ENCODE measurements around the gene AFAP1L1. TPM values are rescaled to one million over a fixed set of nuclear protein-coding genes. Genes with fewer than 3 reads are reported as not detected.

Gene AFAP1L1
- total and polyA plus RNA-seq, 2 of the 13 experiments (the other 11 are each of a cell fraction or from before 2014, with no cell fraction given), result 0.38 to 1.0 TPM

DNA sequence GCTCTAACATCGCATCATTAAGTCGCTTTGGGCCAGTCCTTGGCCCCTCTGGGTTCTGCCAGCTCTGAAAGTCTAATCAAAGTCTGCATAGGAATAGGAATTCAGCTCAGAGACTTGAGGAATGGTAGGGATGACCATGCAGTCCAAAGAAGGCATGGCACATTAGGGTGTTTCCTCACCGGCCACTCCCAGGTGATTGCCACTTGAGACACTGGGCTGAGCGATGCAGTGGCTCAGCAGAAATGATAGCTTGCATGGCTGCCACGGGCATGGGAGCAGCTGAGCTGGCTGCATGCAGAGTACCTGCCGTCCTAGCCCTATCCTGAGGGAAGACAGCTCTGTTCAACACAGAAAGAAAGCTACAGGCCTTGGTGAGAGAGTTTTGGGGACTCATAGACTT lies 28.8 kb downstream of the AFAP1L1 start (continued):
- TF ChIP-seq, protein P1, sequence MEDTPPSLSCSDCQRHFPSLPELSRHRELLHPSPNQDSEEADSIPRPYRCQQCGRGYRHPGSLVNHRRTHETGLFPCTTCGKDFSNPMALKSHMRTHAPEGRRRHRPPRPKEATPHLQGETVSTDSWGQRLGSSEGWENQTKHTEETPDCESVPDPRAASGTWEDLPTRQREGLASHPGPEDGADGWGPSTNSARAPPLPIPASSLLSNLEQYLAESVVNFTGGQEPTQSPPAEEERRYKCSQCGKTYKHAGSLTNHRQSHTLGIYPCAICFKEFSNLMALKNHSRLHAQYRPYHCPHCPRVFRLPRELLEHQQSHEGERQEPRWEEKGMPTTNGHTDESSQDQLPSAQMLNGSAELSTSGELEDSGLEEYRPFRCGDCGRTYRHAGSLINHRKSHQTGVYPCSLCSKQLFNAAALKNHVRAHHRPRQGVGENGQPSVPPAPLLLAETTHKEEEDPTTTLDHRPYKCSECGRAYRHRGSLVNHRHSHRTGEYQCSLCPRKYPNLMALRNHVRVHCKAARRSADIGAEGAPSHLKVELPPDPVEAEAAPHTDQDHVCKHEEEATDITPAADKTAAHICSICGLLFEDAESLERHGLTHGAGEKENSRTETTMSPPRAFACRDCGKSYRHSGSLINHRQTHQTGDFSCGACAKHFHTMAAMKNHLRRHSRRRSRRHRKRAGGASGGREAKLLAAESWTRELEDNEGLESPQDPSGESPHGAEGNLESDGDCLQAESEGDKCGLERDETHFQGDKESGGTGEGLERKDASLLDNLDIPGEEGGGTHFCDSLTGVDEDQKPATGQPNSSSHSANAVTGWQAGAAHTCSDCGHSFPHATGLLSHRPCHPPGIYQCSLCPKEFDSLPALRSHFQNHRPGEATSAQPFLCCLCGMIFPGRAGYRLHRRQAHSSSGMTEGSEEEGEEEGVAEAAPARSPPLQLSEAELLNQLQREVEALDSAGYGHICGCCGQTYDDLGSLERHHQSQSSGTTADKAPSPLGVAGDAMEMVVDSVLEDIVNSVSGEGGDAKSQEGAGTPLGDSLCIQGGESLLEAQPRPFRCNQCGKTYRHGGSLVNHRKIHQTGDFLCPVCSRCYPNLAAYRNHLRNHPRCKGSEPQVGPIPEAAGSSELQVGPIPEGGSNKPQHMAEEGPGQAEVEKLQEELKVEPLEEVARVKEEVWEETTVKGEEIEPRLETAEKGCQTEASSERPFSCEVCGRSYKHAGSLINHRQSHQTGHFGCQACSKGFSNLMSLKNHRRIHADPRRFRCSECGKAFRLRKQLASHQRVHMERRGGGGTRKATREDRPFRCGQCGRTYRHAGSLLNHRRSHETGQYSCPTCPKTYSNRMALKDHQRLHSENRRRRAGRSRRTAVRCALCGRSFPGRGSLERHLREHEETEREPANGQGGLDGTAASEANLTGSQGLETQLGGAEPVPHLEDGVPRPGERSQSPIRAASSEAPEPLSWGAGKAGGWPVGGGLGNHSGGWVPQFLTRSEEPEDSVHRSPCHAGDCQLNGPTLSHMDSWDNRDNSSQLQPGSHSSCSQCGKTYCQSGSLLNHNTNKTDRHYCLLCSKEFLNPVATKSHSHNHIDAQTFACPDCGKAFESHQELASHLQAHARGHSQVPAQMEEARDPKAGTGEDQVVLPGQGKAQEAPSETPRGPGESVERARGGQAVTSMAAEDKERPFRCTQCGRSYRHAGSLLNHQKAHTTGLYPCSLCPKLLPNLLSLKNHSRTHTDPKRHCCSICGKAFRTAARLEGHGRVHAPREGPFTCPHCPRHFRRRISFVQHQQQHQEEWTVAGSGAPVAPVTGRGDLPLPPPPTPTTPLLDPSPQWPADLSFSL (CRISPR knock-in tag; IDR thresholded peaks at IDR 0.05), result no peak
- TF ChIP-seq SAP130 (CRISPR knock-in tag; IDR thresholded peaks at IDR 0.05; ENCODE audit: low read depth), result no peak
- no peak for TF ChIP-seq GABPA (IDR thresholded peaks at IDR 0.05; ENCODE audit: low read depth, low read length)
- no peak for TF ChIP-seq GABPA (CRISPR knock-in tag; IDR thresholded peaks at IDR 0.05; ENCODE audit: low read depth)
- TF ChIP-seq CREM (IDR thresholded peaks at IDR 0.05), result no peak
- TF ChIP-seq CREM (CRISPR knock-in tag; IDR thresholded peaks at IDR 0.05), result no peak
- no peak for TF ChIP-seq ZMAT3 (CRISPR knock-in tag; conservative IDR thresholded peaks at IDR 0.05)
- TF ChIP-seq, protein P2, sequence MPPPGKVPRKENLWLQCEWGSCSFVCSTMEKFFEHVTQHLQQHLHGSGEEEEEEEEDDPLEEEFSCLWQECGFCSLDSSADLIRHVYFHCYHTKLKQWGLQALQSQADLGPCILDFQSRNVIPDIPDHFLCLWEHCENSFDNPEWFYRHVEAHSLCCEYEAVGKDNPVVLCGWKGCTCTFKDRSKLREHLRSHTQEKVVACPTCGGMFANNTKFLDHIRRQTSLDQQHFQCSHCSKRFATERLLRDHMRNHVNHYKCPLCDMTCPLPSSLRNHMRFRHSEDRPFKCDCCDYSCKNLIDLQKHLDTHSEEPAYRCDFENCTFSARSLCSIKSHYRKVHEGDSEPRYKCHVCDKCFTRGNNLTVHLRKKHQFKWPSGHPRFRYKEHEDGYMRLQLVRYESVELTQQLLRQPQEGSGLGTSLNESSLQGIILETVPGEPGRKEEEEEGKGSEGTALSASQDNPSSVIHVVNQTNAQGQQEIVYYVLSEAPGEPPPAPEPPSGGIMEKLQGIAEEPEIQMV (CRISPR knock-in tag; IDR thresholded peaks at IDR 0.05; ENCODE audit: low read depth), result no peak
- TF ChIP-seq NCOA5 (CRISPR knock-in tag; IDR thresholded peaks at IDR 0.05), result no peak
- no peak for TF ChIP-seq EED (CRISPR knock-in tag; IDR thresholded peaks at IDR 0.05)
- no peak for TF ChIP-seq HNRNPL (IDR thresholded peaks at IDR 0.05; ENCODE audit: low read depth, low read length)

All from HepG2 (cell line).